Stimulated activated CD8-positive, alpha-beta memory T cell treated with anti-CD3 and anti-CD28 coated beads, Interleukin-2, amount 100 ng/mL, for 1 hour (primary cell): ENCODE data around the gene SLC17A7.
"Not testable (repeated sequence)": the region's sequence is repeated elsewhere in the genome, so short reads cannot be mapped to it uniquely, and the experiment has no call there.

Experiments
- DNase-seq, 2 donors: peaks; one replicate each; pipeline ENCODE4 v3.0.0-alpha.2; 2020; ENCODE audit warnings: low read depth in 2 of 2

SLC17A7 gene

GRCh38 chr19:49441210-49441959 is at the start of gene SLC17A7:
Gene SLC17A7, minus strand, starts transcription at chr19:49441527. Its CDS starts 148 bp downstream, at chr19:49441379.
- DNase-seq, result no peak

- no peak for DNase-seq
These were observed 49.1 kb upstream of the SLC17A7 start for GRCh38 chr19:49490287-49491029.

GRCh38 chr19:49489601-49490167 is 48.4 kb upstream of the SLC17A7 start:
- no peak for DNase-seq

- no peak for DNase-seq
These were observed 47.7 kb upstream of the SLC17A7 start for GRCh38 chr19:49488863-49489537.

- no peak for DNase-seq
These were observed 46.9 kb upstream of the SLC17A7 start for GRCh38 chr19:49488046-49488862.

GRCh38 chr19:49487277-49488045 is 46.1 kb upstream of the SLC17A7 start, which contains the start of gene RPL13A:
Gene RPL13A, plus strand, starts transcription at chr19:49487608. Its CDS starts 22 bp downstream, at chr19:49487630.
- peak; percentile 99 for DNase-seq

- DNase-seq, result no peak
These were observed 45.5 kb upstream of the SLC17A7 start for GRCh38 chr19:49486710-49487276.

- DNase-seq, result no peak
These were observed 44.9 kb upstream of the SLC17A7 start for GRCh38 chr19:49486232-49486631.

GRCh38 chr19:49481020-49481683 is 39.8 kb upstream of the SLC17A7 start:
- no peak for DNase-seq

GRCh38 chr19:49479975-49480628 is 38.8 kb upstream of the SLC17A7 start:
- no peak for DNase-seq

GRCh38 chr19:49475995-49476880 is 34.9 kb upstream of the SLC17A7 start:
- DNase-seq, result peak in 1 of 2 donors; percentile 47

- no peak for DNase-seq
These were observed 34.0 kb upstream of the SLC17A7 start for GRCh38 chr19:49475191-49475917.

- DNase-seq, result no peak
These were observed 33.2 kb upstream of the SLC17A7 start for GRCh38 chr19:49474542-49474924.

- peak; percentile 78 to 79 for DNase-seq
These were observed 32.7 kb upstream of the SLC17A7 start, which contains the start of gene FLT3LG for GRCh38 chr19:49473868-49474541. Gene FLT3LG, plus strand, starts transcription at chr19:49474215. Its CDS starts 425 bp downstream, at chr19:49474640.

GRCh38 chr19:49473501-49473867 is 32.2 kb upstream of the SLC17A7 start:
- not testable (repeated sequence) for DNase-seq

- no peak for DNase-seq
These were observed 31.6 kb upstream of the SLC17A7 start for GRCh38 chr19:49472936-49473335.

GRCh38 chr19:49470615-49470978 is 29.3 kb upstream of the SLC17A7 start:
- no peak for DNase-seq
